ENCODE results near the gene GABBR1. TPM values are rescaled to one million over a fixed set of nuclear protein-coding genes. Genes with fewer than 3 reads are reported as not detected.

The GABBR1 gene
- total RNA-seq, 2 experiments from 2014 or later: 10.8 to 10.9 TPM

DNA sequence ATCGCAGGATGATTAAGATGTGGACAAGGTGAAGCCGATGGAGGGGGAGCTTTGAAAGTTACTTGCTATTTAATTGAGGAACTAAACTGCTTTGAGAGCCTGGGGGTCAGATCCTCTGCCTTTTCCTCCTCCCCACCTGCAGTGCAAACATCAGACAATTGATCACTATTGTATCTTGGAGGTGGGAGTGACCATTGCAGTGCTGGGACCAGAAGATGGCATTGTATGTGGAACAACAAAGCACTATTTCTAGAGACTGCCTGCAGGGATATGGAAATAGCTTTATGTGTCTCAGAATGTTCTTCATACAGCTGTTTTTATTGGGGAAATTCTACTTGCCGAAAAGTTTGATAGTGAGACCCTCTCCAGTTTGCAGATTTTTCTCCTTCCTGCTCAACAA lies 28.1 kb upstream of the GABBR1 start:
- TF ChIP-seq, protein P1, sequence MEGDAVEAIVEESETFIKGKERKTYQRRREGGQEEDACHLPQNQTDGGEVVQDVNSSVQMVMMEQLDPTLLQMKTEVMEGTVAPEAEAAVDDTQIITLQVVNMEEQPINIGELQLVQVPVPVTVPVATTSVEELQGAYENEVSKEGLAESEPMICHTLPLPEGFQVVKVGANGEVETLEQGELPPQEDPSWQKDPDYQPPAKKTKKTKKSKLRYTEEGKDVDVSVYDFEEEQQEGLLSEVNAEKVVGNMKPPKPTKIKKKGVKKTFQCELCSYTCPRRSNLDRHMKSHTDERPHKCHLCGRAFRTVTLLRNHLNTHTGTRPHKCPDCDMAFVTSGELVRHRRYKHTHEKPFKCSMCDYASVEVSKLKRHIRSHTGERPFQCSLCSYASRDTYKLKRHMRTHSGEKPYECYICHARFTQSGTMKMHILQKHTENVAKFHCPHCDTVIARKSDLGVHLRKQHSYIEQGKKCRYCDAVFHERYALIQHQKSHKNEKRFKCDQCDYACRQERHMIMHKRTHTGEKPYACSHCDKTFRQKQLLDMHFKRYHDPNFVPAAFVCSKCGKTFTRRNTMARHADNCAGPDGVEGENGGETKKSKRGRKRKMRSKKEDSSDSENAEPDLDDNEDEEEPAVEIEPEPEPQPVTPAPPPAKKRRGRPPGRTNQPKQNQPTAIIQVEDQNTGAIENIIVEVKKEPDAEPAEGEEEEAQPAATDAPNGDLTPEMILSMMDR (IDR thresholded peaks at IDR 0.05): no peak
- Mint-ChIP-seq H3K27me3 (peaks cover 24% of the 10 kb centered on the region), H3K27ac (no peak overlapping the region), H3K4me1 (ENCODE audit: low read depth) (no peaks in the 10 kb centered on the region), H3K36me3 (ENCODE audit: low read depth) (no peaks in the 10 kb centered on the region), H3K4me3 (no peak overlapping the region), H3K9me3 (no peaks in the 10 kb centered on the region)
- intact Hi-C loops (cut with micrococcal nuclease): no loop called here
- ChIA-PET POLR2A (no interaction called here), CTCF (interaction anchor here (9.5 kb wide), 1 partner anchor 9 kb away, joined by 140 read pairs; no protein-coding TSS in a partner anchor)
- no peak for DNase-seq
- ATAC-seq: no peak

DNA sequence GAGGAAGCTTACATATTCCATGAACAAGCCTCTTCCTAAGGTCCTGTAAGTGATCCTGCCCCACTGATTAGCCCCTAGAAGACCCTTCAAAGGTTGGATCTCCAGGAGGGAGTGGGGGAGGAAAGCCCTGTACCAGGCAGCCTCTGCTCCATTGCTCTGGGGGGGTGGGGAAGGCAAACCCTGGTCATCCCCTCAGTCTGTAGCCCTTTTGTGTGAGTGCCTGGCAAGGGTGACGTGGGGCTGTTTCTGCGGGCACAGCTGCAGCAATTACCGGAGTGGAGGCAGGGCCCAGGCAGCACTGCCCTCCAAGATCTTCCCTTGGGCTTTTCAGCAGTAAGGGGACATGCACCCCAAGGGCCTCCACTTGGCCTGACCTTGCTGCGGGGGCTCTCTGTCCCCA lies 23.8 kb upstream of the GABBR1 start, which contains the start of gene MOG:
Gene MOG (plus strand): TSS at position 295 of the 400 bp plus-strand sequence. CDS start 118 bp downstream, outside the sequence.
- POLR2A ChIA-PET: no interaction called here
- H3K27me3 Mint-ChIP-seq: peaks cover 21% of the 10 kb centered on the region
- CTCF ChIA-PET: no interaction called here
- H3K4me1 Mint-ChIP-seq (ENCODE audit: low read depth): no peaks in the 10 kb centered on the region
- H3K9me3 Mint-ChIP-seq: no peaks in the 10 kb centered on the region
- intact Hi-C loops (cut with micrococcal nuclease): no loop called here
- no peaks in the 10 kb centered on the region for H3K36me3 Mint-ChIP-seq (ENCODE audit: low read depth)
- no peak within 1 kb of the TSS for H3K27ac Mint-ChIP-seq
- no peak for ATAC-seq
- H3K4me3 Mint-ChIP-seq: no peak within 1 kb of the TSS
- DNase-seq: no peak
- TF ChIP-seq, protein P1 (IDR thresholded peaks at IDR 0.05): no peak

DNA sequence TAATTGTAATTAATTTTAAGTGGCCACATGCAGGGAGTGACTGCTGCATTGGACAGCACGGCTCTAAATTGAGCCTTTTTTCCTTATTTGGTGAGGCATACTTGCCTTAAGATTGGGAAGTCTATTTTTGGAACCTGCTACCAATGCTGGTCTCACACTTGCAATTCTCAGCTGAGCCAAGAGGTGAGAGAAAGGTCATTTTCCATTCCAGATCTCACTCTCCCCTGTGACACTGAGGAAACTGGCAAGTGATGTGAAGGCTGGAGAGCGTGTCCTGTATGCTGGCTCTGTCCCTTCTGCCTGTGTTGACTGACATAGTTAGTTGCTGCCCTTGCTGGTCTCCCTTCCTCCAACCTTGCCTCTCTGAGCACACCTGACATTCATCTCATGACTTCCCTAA lies 23.2 kb upstream of the GABBR1 start:
- ChIA-PET CTCF (interaction anchor here (1.0 to 3.2 kb wide), 2 partner anchors 97 to 179 kb away, joined by 3 to 15 read pairs; no protein-coding TSS in a partner anchor), POLR2A (no interaction called here)
- DNase-seq (no peak), ATAC-seq (no peak)
- Mint-ChIP-seq H3K27me3 (peaks cover 18% of the 10 kb centered on the region), H3K9me3 (no peaks in the 10 kb centered on the region), H3K27ac (no peak overlapping the region), H3K4me1 (ENCODE audit: low read depth) (no peaks in the 10 kb centered on the region), H3K4me3 (no peak overlapping the region), H3K36me3 (ENCODE audit: low read depth) (no peaks in the 10 kb centered on the region)
- intact Hi-C loops (cut with micrococcal nuclease): no loop called here
- TF ChIP-seq, protein P1 (IDR thresholded peaks at IDR 0.05): no peak

DNA sequence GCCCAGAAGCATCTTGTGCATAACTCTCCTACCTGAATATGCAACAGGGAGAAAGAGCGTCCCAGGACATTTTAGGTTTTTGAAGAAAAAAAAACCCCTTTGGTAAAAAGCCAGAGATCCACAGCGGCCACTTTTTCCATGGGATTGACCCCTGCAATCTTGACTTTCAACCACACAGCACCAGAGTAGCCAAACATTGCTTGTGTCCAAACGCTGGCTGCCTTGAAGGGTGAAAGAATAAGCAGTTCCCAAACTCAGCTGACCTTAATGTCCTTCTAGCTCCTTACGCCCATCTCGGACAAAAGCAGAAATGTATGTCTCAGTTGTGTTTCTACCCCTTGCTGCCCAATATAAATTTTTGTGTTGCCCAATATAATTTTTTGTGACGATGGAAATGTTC lies 22.7 kb upstream of the GABBR1 start:
- Mint-ChIP-seq H3K4me1 (ENCODE audit: low read depth) (no peaks in the 10 kb centered on the region), H3K36me3 (ENCODE audit: low read depth) (no peaks in the 10 kb centered on the region), H3K27ac (no peak overlapping the region), H3K9me3 (no peaks in the 10 kb centered on the region), H3K27me3 (peaks cover 14% of the 10 kb centered on the region), H3K4me3 (no peak overlapping the region)
- ATAC-seq (no peak), DNase-seq (no peak)
- intact Hi-C loops (cut with micrococcal nuclease): no loop called here
- TF ChIP-seq, protein P1 (IDR thresholded peaks at IDR 0.05): no peak
- POLR2A ChIA-PET: no interaction called here
- CTCF ChIA-PET: interaction anchor here (1.0 to 6.7 kb wide), 6 partner anchors 9 to 179 kb away, joined by 3 to 107 read pairs (median 14); no protein-coding TSS in a partner anchor

DNA sequence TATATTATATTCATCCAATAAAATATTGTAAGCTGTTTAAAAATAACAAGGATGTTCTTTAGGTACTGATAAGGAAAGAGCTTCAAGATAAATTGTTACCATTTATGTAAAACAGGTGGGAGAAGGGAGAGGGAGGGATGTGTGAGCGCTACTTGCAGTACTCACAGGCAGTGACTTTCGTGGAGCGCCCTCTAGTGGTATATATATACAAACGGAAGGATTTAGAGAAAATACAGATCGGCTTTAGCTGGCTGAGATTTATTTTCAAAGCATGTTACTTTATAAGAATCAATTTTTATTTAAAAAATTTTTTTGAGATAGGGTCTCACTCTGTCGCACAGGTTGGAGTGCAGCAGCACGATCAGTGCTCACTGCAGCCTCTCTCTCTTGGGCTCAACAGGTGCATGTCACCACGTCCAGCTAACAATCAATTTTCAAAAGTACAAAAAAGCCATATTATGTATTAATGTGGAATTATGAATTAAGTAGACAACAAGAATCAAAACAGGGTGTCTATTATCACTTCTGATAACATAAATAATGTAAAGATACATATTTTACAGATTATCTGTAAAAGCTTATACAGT lies 20.6 kb upstream of the GABBR1 start:
- Mint-ChIP-seq H3K9me3 (no peaks in the 10 kb centered on the region), H3K4me3 (no peak overlapping the region), H3K27ac (no peak overlapping the region), H3K4me1 (ENCODE audit: low read depth) (peaks cover 4% of the 10 kb centered on the region), H3K27me3 (peaks cover 14% of the 10 kb centered on the region), H3K36me3 (ENCODE audit: low read depth) (no peaks in the 10 kb centered on the region)
- POLR2A ChIA-PET: interaction anchor here (1.0 to 1.1 kb wide), 2 partner anchors 20 to 78 kb away, joined by 3 to 4 read pairs; no protein-coding TSS in a partner anchor
- ATAC-seq: no peak
- CTCF ChIA-PET: interaction anchor here (0.6 to 6.7 kb wide), 79 partner anchors 9 to 816 kb away, joined by 3 to 140 read pairs (median 5); partner anchors contain the start of genes GABBR1 and TRIM40
- DNase-seq: peak; percentile 62
- intact Hi-C loops (cut with micrococcal nuclease): no loop called here
- TF ChIP-seq, protein P1 (IDR thresholded peaks at IDR 0.05): peak; percentile 76

Measured in activated CD8-positive, alpha-beta T cell treated with anti-CD3 and anti-CD28 coated beads for 36 hours (primary cell).